HepG2 (cell line): ENCODE measurements around the gene RAD54L.

Experiments
- EHMT2 ChIP-seq: fragments of 200-600 bp; sonication (generic); IDR thresholded peaks from 2 replicates; pipeline ENCODE4 v1.7.0; 2017; ENCODE audit warnings: antibody characterized with exemption, low read depth, low read length, borderline replicate concordance
- PHF21A ChIP-seq: sonication (generic); formaldehyde crosslinking; IDR thresholded peaks from 2 replicates; pipeline ENCODE4 v1.5.0; 2020; ENCODE audit warnings: mild to moderate bottlenecking, missing genetic modification reagents
- PHF8 ChIP-seq: sonication (generic); formaldehyde crosslinking; IDR thresholded peaks from 2 replicates; pipeline ENCODE4 v1.5.0; 2020; ENCODE audit warnings: missing genetic modification reagents
- THAP11 ChIP-seq: IDR thresholded peaks from 2 replicates; pipeline ENCODE4 v1.6.1; 2016; ENCODE audit warnings: missing biosample characterization, missing genetic modification reagents
- ZFX ChIP-seq: sonication (generic); formaldehyde crosslinking; IDR thresholded peaks from 2 replicates; pipeline ENCODE4 v1.4.0; 2020; ENCODE audit warnings: mild to moderate bottlenecking, low read depth, missing genetic modification reagents, moderate library complexity
- ZNF784 ChIP-seq: sonication (generic); formaldehyde crosslinking; IDR thresholded peaks from 2 replicates; pipeline ENCODE4 v1.5.1; 2020; ENCODE audit warnings: missing genetic modification reagents, mild to moderate bottlenecking, borderline replicate concordance
- TF ChIP-seq, protein P1 (sequence below): sonication (generic); formaldehyde crosslinking; IDR thresholded peaks from 2 replicates; pipeline ENCODE4 v1.5.0; 2020; ENCODE audit warnings: mild to moderate bottlenecking, missing genetic modification reagents, moderate library complexity

GRCh38 chr1:46278807-46279206, 31.2 kb downstream of the RAD54L start:
- TF ChIP-seq ZFX (CRISPR knock-in tag) (no peak), THAP11 (CRISPR knock-in tag) (no peak), PHF21A (CRISPR knock-in tag) (no peak), EHMT2 (no peak), PHF8 (no peak), ZNF784 (no peak)
- TF ChIP-seq, protein P1, sequence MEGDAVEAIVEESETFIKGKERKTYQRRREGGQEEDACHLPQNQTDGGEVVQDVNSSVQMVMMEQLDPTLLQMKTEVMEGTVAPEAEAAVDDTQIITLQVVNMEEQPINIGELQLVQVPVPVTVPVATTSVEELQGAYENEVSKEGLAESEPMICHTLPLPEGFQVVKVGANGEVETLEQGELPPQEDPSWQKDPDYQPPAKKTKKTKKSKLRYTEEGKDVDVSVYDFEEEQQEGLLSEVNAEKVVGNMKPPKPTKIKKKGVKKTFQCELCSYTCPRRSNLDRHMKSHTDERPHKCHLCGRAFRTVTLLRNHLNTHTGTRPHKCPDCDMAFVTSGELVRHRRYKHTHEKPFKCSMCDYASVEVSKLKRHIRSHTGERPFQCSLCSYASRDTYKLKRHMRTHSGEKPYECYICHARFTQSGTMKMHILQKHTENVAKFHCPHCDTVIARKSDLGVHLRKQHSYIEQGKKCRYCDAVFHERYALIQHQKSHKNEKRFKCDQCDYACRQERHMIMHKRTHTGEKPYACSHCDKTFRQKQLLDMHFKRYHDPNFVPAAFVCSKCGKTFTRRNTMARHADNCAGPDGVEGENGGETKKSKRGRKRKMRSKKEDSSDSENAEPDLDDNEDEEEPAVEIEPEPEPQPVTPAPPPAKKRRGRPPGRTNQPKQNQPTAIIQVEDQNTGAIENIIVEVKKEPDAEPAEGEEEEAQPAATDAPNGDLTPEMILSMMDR (CRISPR knock-in tag) = no peak
